ENCODE measurements around the gene CSPG4. TPM values are rescaled to one million over a fixed set of nuclear protein-coding genes. Genes with fewer than 3 reads are reported as not detected.
"Not testable (repeated sequence)": the region's sequence is repeated elsewhere in the genome, so short reads cannot be mapped to it uniquely, and the experiment has no call there.

Gene CSPG4
- total and polyA plus RNA-seq, 9 of the 15 experiments (the other 6 are each of a cell fraction or from before 2014, with no cell fraction given): under 0.01 to 0.07 (median 0.04) TPM; not detected in 5

DNA sequence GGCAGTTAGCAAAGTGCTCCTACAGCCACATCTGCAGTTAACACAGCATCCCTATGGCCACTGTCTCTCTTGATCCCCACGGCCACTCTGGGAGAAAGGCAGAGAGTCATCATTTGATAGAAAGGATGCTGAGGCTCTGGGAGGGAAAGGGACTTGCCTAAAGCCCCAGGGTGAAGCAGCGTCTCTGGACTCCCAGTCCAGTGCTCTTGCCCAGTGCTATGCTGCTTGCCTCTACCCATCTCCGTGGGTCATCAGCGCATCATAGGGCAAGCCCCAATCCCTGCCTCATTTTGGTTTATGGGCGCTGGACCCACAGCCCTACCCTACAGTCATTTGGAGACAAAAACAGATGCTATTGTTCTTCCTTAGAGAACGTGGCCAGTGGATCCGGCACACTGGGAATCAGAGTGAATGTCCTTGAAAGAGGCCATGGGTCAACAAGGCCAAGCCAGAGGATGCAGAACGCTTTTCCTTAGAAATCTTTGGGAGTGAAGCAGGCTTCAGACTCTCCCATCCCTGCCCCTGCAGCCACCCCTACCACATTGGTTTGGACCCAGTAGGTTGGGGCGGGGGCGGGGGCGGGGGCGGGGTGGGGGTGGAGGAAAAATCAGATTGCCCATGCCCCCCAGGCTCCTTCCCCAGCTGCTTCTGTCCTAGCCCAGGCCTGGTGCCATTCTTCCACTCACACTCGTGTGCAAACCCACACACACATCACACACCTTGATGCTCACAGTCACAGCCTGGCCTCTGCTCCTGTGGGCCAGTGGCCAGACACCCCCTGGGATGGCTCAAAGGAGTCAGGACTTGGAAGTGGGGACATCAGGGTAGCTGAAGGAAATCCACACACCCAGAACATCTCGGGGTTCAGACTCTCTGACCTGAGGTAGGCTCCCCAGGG is 24.7 kb upstream of the CSPG4 start:
- H4K20me1 ChIP-seq (replicated peaks; ENCODE audit: control insufficient read depth, insufficient read depth, low read length); H3K27ac ChIP-seq (ENCODE audit: extremely low read depth, low read depth, low read length); BruUV-seq (replicated peaks); H3K9me1 ChIP-seq (ENCODE audit: control insufficient read depth, insufficient read depth, low read length); FAIRE-seq; CTCF ChIA-PET (ENCODE audit: low intra/inter-chr PET ratio); DNase-seq (ENCODE audit: extremely low read depth in 1 of 4, low spot score in 3 of 4); in situ Hi-C loops (cut with MboI); H3K79me2 ChIP-seq (ENCODE audit: control insufficient read depth, insufficient read depth, low read length); H3K36me3 ChIP-seq (ENCODE audit: control insufficient read depth, insufficient read depth, low read length); H3K27me3 ChIP-seq (ENCODE audit: control insufficient read depth in 2 of 2, insufficient read depth in 2 of 2, low read length in 2 of 2); ATAC-seq; H3K9me3 ChIP-seq (replicated peaks; ENCODE audit: control insufficient read depth, insufficient read depth, low read depth, low read length): not testable (repeated sequence)
- Histone ChIP-seq H2AFZ (ENCODE audit: low read depth, low read length) (peak overlapping the region; percentile 95; the same call in 1 of the 2 replicates), H3K4me2 (ENCODE audit: insufficient read depth, low read length) (peak overlapping the region; percentile 89), H3K4me3 (peak overlapping the region; percentile 69), H3K9ac (ENCODE audit: insufficient read depth in 1 of 2, low read depth in 2 of 2, low read length in 2 of 2) (peak overlapping the region; percentile 63 to 88; a peak in 2 of 4 replicates), H3K4me1 (replicated peaks in 1 of 2; ENCODE audit: control insufficient read depth in 2 of 2, insufficient read depth in 2 of 2, low read length in 2 of 2) (peaks cover 7 to 31% of the 10 kb centered on the region in 2 experiments; a peak in 4 of 5 replicates)
- WGBS (ENCODE audit: insufficient coverage, low coverage, missing lambda C conversion rate): 61% methylated on average over 11 of the region's 14 CpGs
- peak; percentile 24; the same call in 1 of the 2 replicates for TF ChIP-seq ZNF232 (CRISPR knock-in tag; IDR thresholded peaks at IDR 0.05)
- POLR2A ChIA-PET: interaction anchor here (0.7 to 0.9 kb wide), 2 partner anchors 13 kb away, joined by 3 to 4 read pairs; no protein-coding TSS in a partner anchor
- intact Hi-C loops (cut with micrococcal nuclease): loop anchor here (2.0 kb wide), 1 partner anchor 21 kb away; no protein-coding TSS in a partner anchor

DNA sequence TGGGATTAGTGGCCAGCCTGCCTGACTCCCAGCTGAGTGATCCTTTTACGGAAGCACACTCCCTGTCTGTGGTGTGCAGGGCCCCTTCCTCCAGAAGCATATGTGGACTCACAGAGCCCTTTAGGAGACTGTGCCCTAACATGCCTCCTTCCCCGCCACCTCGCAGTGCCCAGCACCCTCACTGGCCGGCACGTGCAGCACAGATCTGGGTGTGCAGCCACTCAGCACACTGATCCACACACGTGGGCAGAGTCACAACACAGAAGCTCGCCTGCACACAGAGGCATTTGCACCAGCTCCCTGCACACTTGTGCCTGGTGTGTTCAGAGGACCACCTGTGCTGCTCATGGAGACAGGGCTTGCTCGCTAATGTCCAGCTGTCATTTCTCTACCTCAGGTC is 23.6 kb upstream of the CSPG4 start:
- no peak overlapping the region for H3K4me2 ChIP-seq (ENCODE audit: insufficient read depth, low read length)
- FAIRE-seq (no peak), ATAC-seq (no peak), DNase-seq (ENCODE audit: extremely low read depth in 1 of 4, low spot score in 3 of 4) (no peak)
- H3K27me3 ChIP-seq (ENCODE audit: control insufficient read depth in 2 of 2, insufficient read depth in 2 of 2, low read length in 2 of 2): no peaks in the 10 kb centered on the region
- H3K4me3 ChIP-seq: no peak overlapping the region
- BruUV-seq (replicated peaks): no TSS peak
- H3K9me3 ChIP-seq (replicated peaks; ENCODE audit: control insufficient read depth, insufficient read depth, low read depth, low read length): no peaks in the 10 kb centered on the region
- H3K36me3 ChIP-seq (ENCODE audit: control insufficient read depth, insufficient read depth, low read length): no peaks in the 10 kb centered on the region
- no peak overlapping the region for H3K27ac ChIP-seq (ENCODE audit: extremely low read depth, low read depth, low read length)
- H3K9ac ChIP-seq (ENCODE audit: insufficient read depth in 1 of 2, low read depth in 2 of 2, low read length in 2 of 2): 0 out of 4 replicates have a peak overlapping the region, but pooled peaks of 1 of the 2 experiments have one; percentile 11
- WGBS (ENCODE audit: insufficient coverage, low coverage, missing lambda C conversion rate): 64% methylated on average over 8 of the region's 8 CpGs
- no peaks in the 10 kb centered on the region for H3K9me1 ChIP-seq (ENCODE audit: control insufficient read depth, insufficient read depth, low read length)
- intact Hi-C loops (cut with micrococcal nuclease): no loop called here
- TF ChIP-seq RBM25 (IDR thresholded peaks at IDR 0.05; ENCODE audit: low read depth, low read length, severe bottlenecking) (no peak), TSC22D4 (tag; IDR thresholded peaks at IDR 0.05) (no peak), GTF2A2 (tag; IDR thresholded peaks at IDR 0.05) (no peak), NR1H2 (CRISPR knock-in tag; IDR thresholded peaks at IDR 0.05) (no peak), DNMT1 (IDR thresholded peaks at IDR 0.05) (no peak)
- TF ChIP-seq, protein P1, sequence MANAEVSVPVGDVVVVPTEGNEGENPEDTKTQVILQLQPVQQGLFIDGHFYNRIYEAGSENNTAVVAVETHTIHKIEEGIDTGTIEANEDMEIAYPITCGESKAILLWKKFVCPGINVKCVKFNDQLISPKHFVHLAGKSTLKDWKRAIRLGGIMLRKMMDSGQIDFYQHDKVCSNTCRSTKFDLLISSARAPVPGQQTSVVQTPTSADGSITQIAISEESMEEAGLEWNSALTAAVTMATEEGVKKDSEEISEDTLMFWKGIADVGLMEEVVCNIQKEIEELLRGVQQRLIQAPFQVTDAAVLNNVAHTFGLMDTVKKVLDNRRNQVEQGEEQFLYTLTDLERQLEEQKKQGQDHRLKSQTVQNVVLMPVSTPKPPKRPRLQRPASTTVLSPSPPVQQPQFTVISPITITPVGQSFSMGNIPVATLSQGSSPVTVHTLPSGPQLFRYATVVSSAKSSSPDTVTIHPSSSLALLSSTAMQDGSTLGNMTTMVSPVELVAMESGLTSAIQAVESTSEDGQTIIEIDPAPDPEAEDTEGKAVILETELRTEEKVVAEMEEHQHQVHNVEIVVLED (CRISPR knock-in tag; IDR thresholded peaks at IDR 0.05): no peak
- peaks cover 6% of the 10 kb centered on the region; the same call in 1 of the 2 replicates for H4K20me1 ChIP-seq (replicated peaks; ENCODE audit: control insufficient read depth, insufficient read depth, low read length)
- H2AFZ ChIP-seq (ENCODE audit: low read depth, low read length): no peak overlapping the region
- ChIA-PET CTCF (ENCODE audit: low intra/inter-chr PET ratio) (no interaction called here), POLR2A (no interaction called here)
- peaks cover 3% of the 10 kb centered on the region; the same call in 1 of the 3 replicates for H3K79me2 ChIP-seq (ENCODE audit: control insufficient read depth, insufficient read depth, low read length)
- peaks cover 7 to 42% of the 10 kb centered on the region in 2 experiments for H3K4me1 ChIP-seq (replicated peaks in 1 of 2; ENCODE audit: control insufficient read depth in 2 of 2, insufficient read depth in 2 of 2, low read length in 2 of 2)
- in situ Hi-C loops (cut with MboI): no loop called here
